Measurements from ENCODE around the gene LSM14B.

LSM14B gene

GRCh38 chr20:62119591-62120364 lies 2.5 kb upstream of the LSM14B start:
- Histone ChIP-seq H3K27me3 (ENCODE audit: control insufficient read depth, insufficient read depth, low read length, poor library complexity, severe bottlenecking) (no peaks in the 10 kb centered on the region), H3K4me1 (ENCODE audit: control insufficient read depth, insufficient read depth, low read length) (peaks cover 40% of the 10 kb centered on the region), H3K36me3 (ENCODE audit: control insufficient read depth, insufficient read depth, low read length) (no peaks in the 10 kb centered on the region), H3K4me3 (ENCODE audit: insufficient read depth, low read depth, low read length) (no peak overlapping the region), H3K27ac (ENCODE audit: insufficient read depth, low read depth, low read length, poor library complexity, severe bottlenecking) (no peak overlapping the region), H3K9me3 (ENCODE audit: control insufficient read depth, low read length) (no peaks in the 10 kb centered on the region)
- WGBS, 2 experiments: 78 to 80% methylated on average over 10 of the region's 10 CpGs

DNA sequence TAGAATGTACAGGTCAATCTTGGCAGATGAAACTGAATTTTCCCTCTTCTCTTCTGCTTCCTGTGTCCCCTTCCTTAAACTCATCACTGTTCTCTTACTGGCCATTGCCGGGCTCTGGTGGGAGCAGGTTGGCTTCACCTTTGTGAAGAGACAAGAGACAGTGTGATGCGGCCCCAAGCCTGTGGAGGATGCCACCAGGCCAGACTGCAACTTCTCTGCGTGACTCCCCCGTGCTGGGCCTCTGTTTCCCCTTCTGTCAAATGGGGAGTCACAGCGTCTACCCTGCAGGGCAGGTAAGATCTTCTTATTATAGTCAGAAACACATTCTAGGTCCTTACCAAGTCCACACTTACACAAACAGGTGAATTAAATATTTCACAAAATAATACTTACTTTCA lies 1.9 kb upstream of the LSM14B start:
- peaks cover 40% of the 10 kb centered on the region for H3K4me1 ChIP-seq (ENCODE audit: control insufficient read depth, insufficient read depth, low read length)
- H3K27ac ChIP-seq (ENCODE audit: insufficient read depth, low read depth, low read length, poor library complexity, severe bottlenecking): no peak overlapping the region
- 90 to 93% methylated on average over 5 of the region's 5 CpGs for WGBS, 2 experiments
- H3K9me3 ChIP-seq (ENCODE audit: control insufficient read depth, low read length): no peaks in the 10 kb centered on the region
- peaks cover 5% of the 10 kb centered on the region for H3K36me3 ChIP-seq (ENCODE audit: control insufficient read depth, insufficient read depth, low read length)
- no peak overlapping the region for H3K4me3 ChIP-seq (ENCODE audit: insufficient read depth, low read depth, low read length)
- H3K27me3 ChIP-seq (ENCODE audit: control insufficient read depth, insufficient read depth, low read length, poor library complexity, severe bottlenecking): no peaks in the 10 kb centered on the region

GRCh38 chr20:62120990-62121775 lies 1.1 kb upstream of the LSM14B start:
- H3K4me1 ChIP-seq (ENCODE audit: control insufficient read depth, insufficient read depth, low read length): peaks cover 40% of the 10 kb centered on the region
- H3K36me3 ChIP-seq (ENCODE audit: control insufficient read depth, insufficient read depth, low read length): peaks cover 11% of the 10 kb centered on the region
- peak overlapping the region; percentile 57 for H3K27ac ChIP-seq (ENCODE audit: insufficient read depth, low read depth, low read length, poor library complexity, severe bottlenecking)
- no peaks in the 10 kb centered on the region for H3K27me3 ChIP-seq (ENCODE audit: control insufficient read depth, insufficient read depth, low read length, poor library complexity, severe bottlenecking)
- H3K4me3 ChIP-seq (ENCODE audit: insufficient read depth, low read depth, low read length): peak overlapping the region; percentile 79
- WGBS, 2 experiments: 30% methylated on average over 45 of the region's 45 CpGs
- H3K9me3 ChIP-seq (ENCODE audit: control insufficient read depth, low read length): no peaks in the 10 kb centered on the region

DNA sequence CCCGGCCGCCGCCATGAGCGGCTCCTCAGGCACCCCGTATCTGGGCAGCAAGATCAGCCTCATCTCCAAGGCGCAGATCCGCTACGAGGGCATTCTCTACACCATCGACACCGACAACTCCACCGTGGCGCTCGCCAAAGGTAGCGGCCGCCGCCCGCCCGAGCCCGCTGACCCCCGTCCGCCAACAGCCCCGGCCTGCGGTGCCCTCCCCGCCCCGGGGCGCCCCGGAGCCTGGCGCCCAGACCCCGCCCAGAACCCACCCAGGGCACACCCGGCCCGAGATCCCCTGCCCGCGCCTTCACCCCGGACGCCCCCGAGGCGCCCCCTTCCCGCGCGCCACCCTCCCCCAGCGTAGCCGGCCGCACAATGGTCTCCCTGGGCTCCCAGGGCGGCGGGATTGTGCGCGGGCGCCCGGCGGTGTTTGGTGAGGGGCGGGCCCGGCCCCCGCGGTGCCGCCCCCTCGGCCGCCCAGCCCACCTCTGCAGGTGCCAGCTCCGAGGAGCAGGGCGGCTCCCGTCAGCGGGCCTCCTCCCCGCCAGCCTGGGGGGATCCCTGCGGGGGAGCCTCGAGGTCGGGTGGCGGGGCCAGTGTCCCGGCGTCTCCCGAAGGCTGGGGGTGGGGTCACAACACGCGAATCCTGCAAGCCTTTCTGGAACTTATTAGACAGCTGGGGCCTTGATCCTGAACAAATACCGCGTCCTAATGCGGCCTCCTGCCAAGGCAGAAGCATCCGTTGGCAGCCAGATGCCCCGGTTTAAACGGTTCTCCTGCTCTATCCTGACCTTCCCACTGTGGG lies 577 bp downstream of the LSM14B start:
- Histone ChIP-seq H3K9me3 (ENCODE audit: control insufficient read depth, low read length) (no peaks in the 10 kb centered on the region), H3K36me3 (ENCODE audit: control insufficient read depth, insufficient read depth, low read length) (peaks cover 23% of the 10 kb centered on the region), H3K27me3 (ENCODE audit: control insufficient read depth, insufficient read depth, low read length, poor library complexity, severe bottlenecking) (no peaks in the 10 kb centered on the region), H3K4me1 (ENCODE audit: control insufficient read depth, insufficient read depth, low read length) (peaks cover 29% of the 10 kb centered on the region), H3K27ac (ENCODE audit: insufficient read depth, low read depth, low read length, poor library complexity, severe bottlenecking) (peak overlapping the region; percentile 30), H3K4me3 (ENCODE audit: insufficient read depth, low read depth, low read length) (peak overlapping the region; percentile 79)
- WGBS, 2 experiments: 0% methylated on average over 77 of the region's 77 CpGs

GRCh38 chr20:62123450-62124118 lies 1.3 kb downstream of the LSM14B start:
- 30 to 36% methylated on average over 19 of the region's 19 CpGs for WGBS, 2 experiments
- H3K4me3 ChIP-seq (ENCODE audit: insufficient read depth, low read depth, low read length): peak overlapping the region; percentile 79
- H3K36me3 ChIP-seq (ENCODE audit: control insufficient read depth, insufficient read depth, low read length): peaks cover 31% of the 10 kb centered on the region
- no peaks in the 10 kb centered on the region for H3K27me3 ChIP-seq (ENCODE audit: control insufficient read depth, insufficient read depth, low read length, poor library complexity, severe bottlenecking)
- no peak overlapping the region for H3K27ac ChIP-seq (ENCODE audit: insufficient read depth, low read depth, low read length, poor library complexity, severe bottlenecking)
- H3K9me3 ChIP-seq (ENCODE audit: control insufficient read depth, low read length): no peaks in the 10 kb centered on the region
- peaks cover 21% of the 10 kb centered on the region for H3K4me1 ChIP-seq (ENCODE audit: control insufficient read depth, insufficient read depth, low read length)

GRCh38 chr20:62126141-62126540 lies 3.9 kb downstream of the LSM14B start:
- Histone ChIP-seq H3K4me3 (ENCODE audit: insufficient read depth, low read depth, low read length) (no peak overlapping the region), H3K27ac (ENCODE audit: insufficient read depth, low read depth, low read length, poor library complexity, severe bottlenecking) (no peak overlapping the region), H3K9me3 (ENCODE audit: control insufficient read depth, low read length) (no peaks in the 10 kb centered on the region), H3K4me1 (ENCODE audit: control insufficient read depth, insufficient read depth, low read length) (peaks cover 12% of the 10 kb centered on the region), H3K36me3 (ENCODE audit: control insufficient read depth, insufficient read depth, low read length) (peaks cover 53% of the 10 kb centered on the region), H3K27me3 (ENCODE audit: control insufficient read depth, insufficient read depth, low read length, poor library complexity, severe bottlenecking) (no peaks in the 10 kb centered on the region)
- WGBS, 2 experiments: 96% methylated on average over 20 of the region's 20 CpGs

DNA sequence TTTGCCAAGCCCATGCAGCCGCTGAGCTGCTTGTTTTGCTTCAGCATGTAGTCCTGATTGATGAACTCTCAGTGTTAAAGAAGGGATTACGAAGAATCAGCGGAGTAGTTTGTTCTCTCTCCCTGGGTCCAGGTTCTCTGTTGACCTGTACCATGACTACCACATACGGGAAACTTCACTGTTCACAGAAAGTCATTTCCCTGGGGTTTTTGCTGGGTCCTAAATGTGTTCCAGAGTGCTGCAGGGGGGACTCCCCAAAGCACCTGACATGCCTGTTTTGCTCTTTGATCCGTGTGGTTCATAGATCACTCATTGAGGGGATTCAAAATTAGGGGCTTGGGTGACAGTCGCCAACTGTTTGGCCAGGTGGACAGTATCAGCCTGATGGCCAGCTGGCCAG lies 5.5 kb downstream of the LSM14B start:
- WGBS, 2 experiments: 94% methylated on average over 6 of the region's 6 CpGs
- Histone ChIP-seq H3K36me3 (ENCODE audit: control insufficient read depth, insufficient read depth, low read length) (peaks cover 63% of the 10 kb centered on the region), H3K27me3 (ENCODE audit: control insufficient read depth, insufficient read depth, low read length, poor library complexity, severe bottlenecking) (no peaks in the 10 kb centered on the region), H3K27ac (ENCODE audit: insufficient read depth, low read depth, low read length, poor library complexity, severe bottlenecking) (no peak overlapping the region), H3K4me3 (ENCODE audit: insufficient read depth, low read depth, low read length) (no peak overlapping the region), H3K9me3 (ENCODE audit: control insufficient read depth, low read length) (no peaks in the 10 kb centered on the region), H3K4me1 (ENCODE audit: control insufficient read depth, insufficient read depth, low read length) (peaks cover 12% of the 10 kb centered on the region)

- Histone ChIP-seq H3K9me3 (ENCODE audit: control insufficient read depth, low read length) (no peaks in the 10 kb centered on the region), H3K4me1 (ENCODE audit: control insufficient read depth, insufficient read depth, low read length) (peaks cover 11% of the 10 kb centered on the region), H3K27me3 (ENCODE audit: control insufficient read depth, insufficient read depth, low read length, poor library complexity, severe bottlenecking) (no peaks in the 10 kb centered on the region), H3K4me3 (ENCODE audit: insufficient read depth, low read depth, low read length) (no peak overlapping the region), H3K27ac (ENCODE audit: insufficient read depth, low read depth, low read length, poor library complexity, severe bottlenecking) (no peak overlapping the region), H3K36me3 (ENCODE audit: control insufficient read depth, insufficient read depth, low read length) (peaks cover 63% of the 10 kb centered on the region)
- 92 to 96% methylated on average over 6 of the region's 6 CpGs for WGBS, 2 experiments
Observed at GRCh38 chr20:62128502-62128901, 6.2 kb downstream of the LSM14B start.

GRCh38 chr20:62129731-62130531 lies 7.7 kb downstream of the LSM14B start:
- H3K27me3 ChIP-seq (ENCODE audit: control insufficient read depth, insufficient read depth, low read length, poor library complexity, severe bottlenecking): no peaks in the 10 kb centered on the region
- peaks cover 71% of the 10 kb centered on the region for H3K36me3 ChIP-seq (ENCODE audit: control insufficient read depth, insufficient read depth, low read length)
- H3K4me1 ChIP-seq (ENCODE audit: control insufficient read depth, insufficient read depth, low read length): no peaks in the 10 kb centered on the region
- no peak overlapping the region for H3K27ac ChIP-seq (ENCODE audit: insufficient read depth, low read depth, low read length, poor library complexity, severe bottlenecking)
- no peaks in the 10 kb centered on the region for H3K9me3 ChIP-seq (ENCODE audit: control insufficient read depth, low read length)
- WGBS, 2 experiments: 95% methylated on average over 20 of the region's 20 CpGs
- no peak overlapping the region for H3K4me3 ChIP-seq (ENCODE audit: insufficient read depth, low read depth, low read length)
